GM21515 (cell line): ENCODE measurements around the gene HTR1D.
"Not testable (repeated sequence)": the region's sequence is repeated elsewhere in the genome, so short reads cannot be mapped to it uniquely, and the experiment has no call there.

Source experiments
- ATAC-seq: cut with Tn5 transposase; IDR thresholded peaks from one replicate; pipeline ENCODE4 v1.9.1; 2021; ENCODE audit not compliant: unreplicated experiment

Gene HTR1D

GRCh38 chr1:23221107-23221506 lies 3.8 kb upstream of the HTR1D start:
- no peak for ATAC-seq

GRCh38 chr1:23216771-23217420 lies 406 bp downstream of the HTR1D start:
- no peak for ATAC-seq

- no peak for ATAC-seq
Observed at GRCh38 chr1:23215751-23216449, 1.4 kb downstream of the HTR1D start.

DNA sequence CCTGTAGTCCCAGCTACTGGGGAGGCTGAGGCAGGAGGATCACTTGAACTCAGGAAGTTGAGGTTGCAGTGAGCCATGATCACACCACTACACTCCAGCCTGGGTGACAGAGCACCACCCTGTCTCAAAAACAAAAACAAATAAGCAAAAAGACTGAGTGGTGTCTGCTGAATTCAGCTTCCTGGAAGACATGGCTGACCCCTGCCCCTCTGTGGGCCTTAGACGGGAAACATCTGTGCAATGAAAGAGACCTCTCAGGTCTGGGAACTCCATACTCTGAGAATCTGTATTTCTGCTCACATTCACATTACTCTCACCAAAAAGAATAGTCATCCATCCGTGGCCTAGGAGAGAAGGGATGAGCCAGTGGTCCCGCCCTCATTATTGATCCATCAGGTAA lies 2.0 kb downstream of the HTR1D start:
- ATAC-seq = no peak

GRCh38 chr1:23214640-23215039 lies 2.7 kb downstream of the HTR1D start:
- no peak for ATAC-seq

- ATAC-seq = no peak
Observed at GRCh38 chr1:23211955-23212354, 5.3 kb downstream of the HTR1D start.

DNA sequence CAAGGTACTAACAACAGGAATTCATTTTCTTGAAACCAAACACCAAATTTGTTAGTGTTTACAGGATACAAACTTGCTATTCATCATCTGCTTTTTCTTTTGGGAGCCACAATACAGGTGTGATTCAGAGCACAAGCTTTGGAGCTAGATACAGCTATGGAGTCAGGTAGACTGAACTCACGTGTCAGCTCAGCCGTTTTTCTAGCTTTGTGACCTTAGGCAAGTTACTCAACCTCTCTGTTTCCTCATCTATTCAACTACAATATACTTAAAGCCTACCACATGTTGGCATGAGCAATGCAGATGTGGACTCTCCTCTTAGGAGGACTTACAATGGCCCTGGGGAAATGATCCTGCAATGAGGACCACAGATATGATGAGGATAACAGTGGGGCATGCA lies 6.3 kb downstream of the HTR1D start:
- ATAC-seq = no peak

GRCh38 chr1:23210351-23210785 lies 6.9 kb downstream of the HTR1D start:
- no peak for ATAC-seq

DNA sequence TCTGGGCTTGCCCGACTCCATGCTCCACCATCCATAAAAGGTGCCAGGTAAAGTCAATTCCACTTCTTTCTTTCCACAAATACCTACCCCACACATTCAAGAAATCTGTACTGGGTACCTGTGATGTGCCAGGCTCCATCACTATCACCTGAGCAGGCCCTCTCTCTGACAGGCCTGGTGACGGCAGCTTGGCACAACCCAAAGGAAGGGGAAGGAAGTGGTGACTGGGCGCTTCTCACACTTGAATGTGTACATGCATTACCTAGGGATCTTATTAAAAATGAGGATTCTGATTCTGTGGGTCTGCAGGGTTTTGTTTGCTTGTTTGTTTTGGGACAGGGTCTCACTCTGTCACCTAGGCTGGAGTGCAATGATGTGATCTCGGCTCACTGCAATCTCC lies 7.5 kb downstream of the HTR1D start:
- no peak for ATAC-seq

GRCh38 chr1:23208527-23208926 lies 8.8 kb downstream of the HTR1D start:
- ATAC-seq = no peak

- not testable (repeated sequence) for ATAC-seq
Observed at GRCh38 chr1:23207733-23208132, 9.6 kb downstream of the HTR1D start.

DNA sequence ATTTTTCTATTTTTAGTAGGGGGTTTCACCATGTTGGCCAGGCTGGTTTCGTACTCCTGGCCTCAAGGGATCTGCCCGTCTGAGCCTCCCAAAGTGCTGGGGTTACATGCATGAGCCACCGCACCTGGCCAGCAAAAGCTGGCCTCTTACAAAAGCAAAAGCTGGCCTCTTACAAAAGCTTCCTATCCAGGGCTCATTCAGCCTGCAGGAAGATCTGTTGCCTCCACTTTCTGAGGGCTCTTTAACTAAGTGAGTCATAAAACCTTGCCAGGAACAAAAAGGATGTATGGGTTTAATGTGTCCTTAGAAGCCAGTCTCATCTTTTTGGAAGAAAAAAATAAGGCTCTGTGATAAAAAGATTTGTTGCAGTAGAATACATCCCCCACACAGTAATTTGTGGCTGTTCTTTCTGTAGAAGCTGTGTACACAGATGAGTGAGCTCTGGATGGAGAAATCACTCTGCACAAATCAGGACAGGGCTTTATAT lies 15.0 kb downstream of the HTR1D start:
- ATAC-seq = no peak

DNA sequence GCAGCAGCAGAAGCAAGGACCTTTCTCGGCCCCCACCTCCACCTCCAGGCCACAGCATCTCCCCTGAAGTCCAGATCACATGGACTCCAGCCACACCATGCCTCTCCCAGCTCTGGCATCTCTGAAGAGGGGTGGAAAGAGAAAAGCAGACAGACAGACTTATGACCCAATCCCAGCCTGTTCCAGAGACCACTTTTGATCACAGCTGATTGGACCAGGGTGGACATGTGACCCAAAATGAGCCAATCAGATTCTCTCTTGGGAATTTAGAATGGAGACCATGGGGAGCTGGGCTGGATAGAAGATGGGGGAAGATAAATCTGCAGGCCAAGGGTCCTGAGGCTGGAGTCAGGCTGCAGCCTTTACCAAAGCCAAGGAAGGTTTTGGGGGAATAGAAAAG lies 16.4 kb downstream of the HTR1D start:
- no peak for ATAC-seq

GRCh38 chr1:23198373-23198772 lies 18.9 kb downstream of the HTR1D start:
- ATAC-seq = no peak

- ATAC-seq = no peak
Observed at GRCh38 chr1:23196627-23197328, 20.5 kb downstream of the HTR1D start.

- ATAC-seq = no peak
Observed at GRCh38 chr1:23194119-23194984, 22.9 kb downstream of the HTR1D start.

- no peak for ATAC-seq
Observed at GRCh38 chr1:23193391-23194118, 23.7 kb downstream of the HTR1D start.

GRCh38 chr1:23191199-23191598 lies 26.1 kb downstream of the HTR1D start:
- no peak for ATAC-seq

DNA sequence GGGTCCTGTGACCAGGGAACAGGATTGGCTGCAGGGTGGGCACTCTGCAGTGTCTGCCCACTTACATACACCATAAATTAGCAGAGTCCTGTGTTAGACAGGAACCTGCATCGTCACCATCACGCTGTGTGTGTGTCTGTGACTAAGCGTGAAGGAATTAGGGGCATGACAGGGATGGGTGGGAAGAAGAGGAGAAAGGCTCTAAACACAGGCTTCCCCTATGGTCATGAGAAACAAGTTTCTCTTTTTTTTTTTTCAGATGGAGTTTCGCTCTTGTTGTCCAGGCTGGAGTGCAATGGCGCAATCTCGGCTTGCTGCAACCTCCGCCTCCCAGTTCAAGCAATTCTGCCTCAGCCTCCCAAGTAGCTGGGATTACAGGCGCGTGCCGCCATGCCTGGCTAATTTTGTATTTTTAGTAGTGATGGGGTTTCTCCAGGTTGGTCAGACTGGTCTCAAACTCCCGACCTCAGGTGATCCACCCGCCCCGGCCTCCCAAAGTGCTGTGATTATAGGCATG lies 28.3 kb downstream of the HTR1D start:
- not testable (repeated sequence) for ATAC-seq

GRCh38 chr1:23188434-23188884 lies 28.8 kb downstream of the HTR1D start:
- ATAC-seq = no peak
